GM23338 (cell line): ENCODE results near the gene ZC2HC1B.

ENCODE experiments used
- CREB1 ChIP-seq: fragments of 250-450 bp; sonication (Bioruptor Pico); IDR thresholded peaks from 2 replicates; pipeline ENCODE4 v1.5.0; 2020; ENCODE audit warnings: low read depth, mild to moderate bottlenecking, moderate library complexity
- EZH2 ChIP-seq: fragments of 200-600 bp; sonication (generic); IDR thresholded peaks from one replicate; pipeline ENCODE4 v1.8.0; 2017; ENCODE audit warnings: antibody characterized with exemption, mild to moderate bottlenecking, low read depth; ENCODE audit not compliant: unreplicated experiment
- EZH2phosphoT487 ChIP-seq: fragments of 200-600 bp; sonication (generic); IDR thresholded peaks from one replicate; pipeline ENCODE4 v1.8.1; 2018; ENCODE audit warnings: antibody characterized with exemption; ENCODE audit not compliant: unreplicated experiment
- POLR2AphosphoS5 ChIP-seq: IDR thresholded peaks from 2 replicates; pipeline ENCODE4 v1.6.1; 2016; ENCODE audit warnings: antibody characterized with exemption, low read depth
- STAT1 ChIP-seq: IDR thresholded peaks from one replicate; pipeline ENCODE4 v1.6.1; 2016; ENCODE audit warnings: antibody characterized with exemption; ENCODE audit not compliant: unreplicated experiment
- TF ChIP-seq, protein P1 (sequence below), 2 experiments: fragments of 200-600 bp in 1 of 2; sonication (generic) in 1 of 2; conservative IDR thresholded peaks; 2 replicates each; pipeline versions ENCODE4 v1.5.1 to v1.6.1; 2016 to 2017; ENCODE audit warnings: antibody characterized with exemption in 2 of 2, low read depth in 2 of 2, mild to moderate bottlenecking in 2 of 2, moderate library complexity in 1 of 2
- TF ChIP-seq, protein P2 (sequence below): IDR thresholded peaks from one replicate; pipeline ENCODE4 v1.6.1; 2018; ENCODE audit warnings: antibody characterized with exemption; ENCODE audit not compliant: unreplicated experiment
- TF ChIP-seq, protein P3 (sequence below): IDR thresholded peaks from 2 replicates; pipeline ENCODE4 v1.6.1; 2016; ENCODE audit warnings: antibody characterized with exemption

DNA sequence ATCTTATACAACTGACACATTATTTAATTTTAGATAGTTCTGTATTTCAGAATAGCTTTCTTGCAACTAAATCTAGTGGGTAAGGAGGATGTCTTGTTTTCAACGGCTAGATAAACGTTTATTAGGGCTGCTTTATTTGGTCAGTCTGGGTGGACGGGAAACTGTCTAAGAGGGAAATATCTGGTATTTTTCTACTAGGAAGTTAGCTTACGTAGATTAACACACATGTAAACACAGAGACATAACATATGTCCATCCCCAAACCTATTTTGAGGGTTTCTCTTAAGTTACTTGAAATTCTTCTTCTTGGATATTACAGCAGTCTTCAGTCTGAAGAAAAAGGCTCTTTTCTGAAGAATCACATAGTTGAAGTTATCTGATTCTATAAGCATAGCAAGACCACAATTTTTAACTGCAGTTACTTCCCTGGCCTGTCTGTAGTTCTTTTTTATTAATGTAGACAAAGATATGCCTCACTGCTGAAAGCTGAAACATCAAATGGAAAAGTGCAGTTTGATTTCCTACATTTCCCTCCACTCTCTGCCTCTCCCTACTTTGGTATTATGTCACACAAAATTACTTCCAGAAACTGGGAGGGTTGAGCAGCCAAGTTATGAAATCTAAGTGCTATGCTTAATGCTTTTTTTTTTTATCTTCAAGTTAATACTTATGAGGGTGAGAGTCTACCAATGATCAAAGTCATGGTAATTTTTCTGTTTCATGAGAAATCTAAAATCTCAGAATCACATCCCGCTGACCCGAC, 106.4 kb downstream of the ZC2HC1B start:
- TF ChIP-seq, protein P1, sequence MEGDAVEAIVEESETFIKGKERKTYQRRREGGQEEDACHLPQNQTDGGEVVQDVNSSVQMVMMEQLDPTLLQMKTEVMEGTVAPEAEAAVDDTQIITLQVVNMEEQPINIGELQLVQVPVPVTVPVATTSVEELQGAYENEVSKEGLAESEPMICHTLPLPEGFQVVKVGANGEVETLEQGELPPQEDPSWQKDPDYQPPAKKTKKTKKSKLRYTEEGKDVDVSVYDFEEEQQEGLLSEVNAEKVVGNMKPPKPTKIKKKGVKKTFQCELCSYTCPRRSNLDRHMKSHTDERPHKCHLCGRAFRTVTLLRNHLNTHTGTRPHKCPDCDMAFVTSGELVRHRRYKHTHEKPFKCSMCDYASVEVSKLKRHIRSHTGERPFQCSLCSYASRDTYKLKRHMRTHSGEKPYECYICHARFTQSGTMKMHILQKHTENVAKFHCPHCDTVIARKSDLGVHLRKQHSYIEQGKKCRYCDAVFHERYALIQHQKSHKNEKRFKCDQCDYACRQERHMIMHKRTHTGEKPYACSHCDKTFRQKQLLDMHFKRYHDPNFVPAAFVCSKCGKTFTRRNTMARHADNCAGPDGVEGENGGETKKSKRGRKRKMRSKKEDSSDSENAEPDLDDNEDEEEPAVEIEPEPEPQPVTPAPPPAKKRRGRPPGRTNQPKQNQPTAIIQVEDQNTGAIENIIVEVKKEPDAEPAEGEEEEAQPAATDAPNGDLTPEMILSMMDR (conservative IDR thresholded peaks at IDR 0.05; ENCODE audit: low read depth in 2 of 2) = no peak
- TF ChIP-seq EZH2 (no peak), CREB1 (CRISPR knock-in tag) (no peak), STAT1 (no peak), EZH2phosphoT487 (no peak), POLR2AphosphoS5 (no peak)
- TF ChIP-seq, protein P2, sequence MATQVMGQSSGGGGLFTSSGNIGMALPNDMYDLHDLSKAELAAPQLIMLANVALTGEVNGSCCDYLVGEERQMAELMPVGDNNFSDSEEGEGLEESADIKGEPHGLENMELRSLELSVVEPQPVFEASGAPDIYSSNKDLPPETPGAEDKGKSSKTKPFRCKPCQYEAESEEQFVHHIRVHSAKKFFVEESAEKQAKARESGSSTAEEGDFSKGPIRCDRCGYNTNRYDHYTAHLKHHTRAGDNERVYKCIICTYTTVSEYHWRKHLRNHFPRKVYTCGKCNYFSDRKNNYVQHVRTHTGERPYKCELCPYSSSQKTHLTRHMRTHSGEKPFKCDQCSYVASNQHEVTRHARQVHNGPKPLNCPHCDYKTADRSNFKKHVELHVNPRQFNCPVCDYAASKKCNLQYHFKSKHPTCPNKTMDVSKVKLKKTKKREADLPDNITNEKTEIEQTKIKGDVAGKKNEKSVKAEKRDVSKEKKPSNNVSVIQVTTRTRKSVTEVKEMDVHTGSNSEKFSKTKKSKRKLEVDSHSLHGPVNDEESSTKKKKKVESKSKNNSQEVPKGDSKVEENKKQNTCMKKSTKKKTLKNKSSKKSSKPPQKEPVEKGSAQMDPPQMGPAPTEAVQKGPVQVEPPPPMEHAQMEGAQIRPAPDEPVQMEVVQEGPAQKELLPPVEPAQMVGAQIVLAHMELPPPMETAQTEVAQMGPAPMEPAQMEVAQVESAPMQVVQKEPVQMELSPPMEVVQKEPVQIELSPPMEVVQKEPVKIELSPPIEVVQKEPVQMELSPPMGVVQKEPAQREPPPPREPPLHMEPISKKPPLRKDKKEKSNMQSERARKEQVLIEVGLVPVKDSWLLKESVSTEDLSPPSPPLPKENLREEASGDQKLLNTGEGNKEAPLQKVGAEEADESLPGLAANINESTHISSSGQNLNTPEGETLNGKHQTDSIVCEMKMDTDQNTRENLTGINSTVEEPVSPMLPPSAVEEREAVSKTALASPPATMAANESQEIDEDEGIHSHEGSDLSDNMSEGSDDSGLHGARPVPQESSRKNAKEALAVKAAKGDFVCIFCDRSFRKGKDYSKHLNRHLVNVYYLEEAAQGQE = no peak
- TF ChIP-seq, protein P3, sequence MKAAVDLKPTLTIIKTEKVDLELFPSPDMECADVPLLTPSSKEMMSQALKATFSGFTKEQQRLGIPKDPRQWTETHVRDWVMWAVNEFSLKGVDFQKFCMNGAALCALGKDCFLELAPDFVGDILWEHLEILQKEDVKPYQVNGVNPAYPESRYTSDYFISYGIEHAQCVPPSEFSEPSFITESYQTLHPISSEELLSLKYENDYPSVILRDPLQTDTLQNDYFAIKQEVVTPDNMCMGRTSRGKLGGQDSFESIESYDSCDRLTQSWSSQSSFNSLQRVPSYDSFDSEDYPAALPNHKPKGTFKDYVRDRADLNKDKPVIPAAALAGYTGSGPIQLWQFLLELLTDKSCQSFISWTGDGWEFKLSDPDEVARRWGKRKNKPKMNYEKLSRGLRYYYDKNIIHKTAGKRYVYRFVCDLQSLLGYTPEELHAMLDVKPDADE = no peak
